Measurements from ENCODE around the gene NDUFS1. TPM values are rescaled to one million over a fixed set of nuclear protein-coding genes. Genes with fewer than 3 reads are reported as not detected.
"Not testable (repeated sequence)": the region's sequence is repeated elsewhere in the genome, so short reads cannot be mapped to it uniquely, and the experiment has no call there.

NDUFS1 gene
- total and polyA plus RNA-seq, 10 of the 15 experiments (the other 5 are each of a cell fraction or from before 2014, with no cell fraction given), result 62.6 to 108 (median 90.4) TPM

DNA sequence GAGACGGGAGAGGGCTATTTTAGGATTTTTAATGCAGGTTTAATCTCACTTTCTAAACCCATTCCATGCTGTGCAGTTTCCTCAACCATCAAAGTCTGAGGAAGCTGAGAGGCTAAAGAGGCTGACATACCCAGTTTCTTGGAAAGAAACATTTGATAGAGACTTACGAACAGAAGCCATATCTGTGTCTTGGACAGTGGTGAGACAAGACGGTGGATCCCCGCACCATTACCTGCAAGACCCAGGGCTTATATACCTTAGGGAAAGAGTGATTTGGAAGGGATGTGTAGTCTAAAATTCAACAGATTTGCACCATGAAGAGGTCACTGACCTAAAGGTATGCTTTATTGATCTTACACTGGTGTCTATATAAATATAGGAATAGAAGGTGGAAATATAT lies 13.9 kb upstream of the NDUFS1 start:
- no peak overlapping the region for H2AFZ ChIP-seq (ENCODE audit: control insufficient read depth, low read depth, low read length)
- WGBS (ENCODE audit: insufficient coverage, insufficient replicate concordance, low lambda C conversion rate, missing lambda C conversion rate), result 70% methylated on average over 3 of the region's 4 CpGs

DNA sequence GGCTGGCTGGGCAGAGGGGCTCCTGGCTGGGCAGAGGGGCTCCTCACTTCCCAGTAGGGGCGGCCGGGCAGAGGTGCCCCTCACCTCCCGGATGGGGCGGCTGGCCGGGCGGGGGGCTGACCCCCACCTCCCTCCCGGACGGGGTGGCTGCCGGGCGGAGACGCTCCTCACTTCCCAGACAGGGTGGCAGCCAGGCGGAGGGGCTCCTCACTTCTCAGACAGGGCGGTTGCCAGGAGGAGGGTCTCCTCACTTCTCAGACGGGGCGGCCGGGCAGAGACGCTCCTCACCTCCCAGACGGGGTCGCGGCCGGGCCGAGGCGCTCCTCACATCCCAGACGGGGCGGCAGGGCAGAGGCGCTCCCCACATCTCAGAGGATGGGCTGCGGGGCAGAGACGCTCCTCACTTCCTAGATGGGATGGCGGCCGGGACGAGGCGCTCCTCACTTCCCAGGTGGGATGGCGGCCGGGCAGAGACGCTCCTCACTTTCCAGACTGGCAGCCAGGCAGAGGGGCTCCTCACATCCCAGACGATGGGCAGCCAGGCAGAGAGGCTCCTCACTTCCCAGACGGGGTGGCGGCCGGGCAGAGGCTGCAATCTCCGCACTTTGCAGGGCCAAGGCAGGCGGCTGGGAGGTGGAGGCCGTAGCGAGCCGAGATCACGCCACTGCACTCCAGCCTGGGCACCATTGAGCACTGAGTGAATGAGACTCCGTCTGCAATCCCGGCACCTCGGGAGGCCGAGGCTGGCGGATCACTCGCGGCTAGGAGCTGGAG lies 12.6 kb upstream of the NDUFS1 start:
- H3K4me2 ChIP-seq (ENCODE audit: control insufficient read depth, insufficient read depth); RAD21 ChIA-PET (ENCODE audit: unreplicated experiment); POLR2A ChIA-PET; in situ Hi-C loops (cut with MboI); H4K20me1 ChIP-seq (ENCODE audit: control insufficient read depth, insufficient read depth); ATAC-seq; H3K9me3 ChIP-seq (replicated peaks; ENCODE audit: control insufficient read depth, insufficient read depth, low read length); H3K36me3 ChIP-seq (ENCODE audit: control insufficient read depth in 2 of 2, insufficient read depth in 2 of 2, low read length in 1 of 2); H3K27me3 ChIP-seq (replicated peaks in 1 of 2; ENCODE audit: control insufficient read depth in 2 of 2, insufficient read depth in 2 of 2, low read length in 1 of 2); CTCF ChIA-PET; FAIRE-seq; DNase-seq (ENCODE audit: low read depth, low spot score); intact Hi-C loops (cut with micrococcal nuclease; ENCODE audit: unreplicated experiment); H2AFZ ChIP-seq (ENCODE audit: control insufficient read depth, low read depth, low read length); H3K9ac ChIP-seq (ENCODE audit: control insufficient read depth, insufficient read depth, low read length); H3K27ac ChIP-seq (ENCODE audit: control insufficient read depth, insufficient read depth); SMC1A ChIA-PET (ENCODE audit: uncharacterized antibody, unreplicated experiment); BruUV-seq (replicated peaks); H3K4me3 ChIP-seq; H3K79me2 ChIP-seq (ENCODE audit: control insufficient read depth, insufficient read depth, low read length); H3K4me1 ChIP-seq (ENCODE audit: control insufficient read depth, insufficient read depth, low read length): not testable (repeated sequence)
- WGBS (ENCODE audit: insufficient coverage, insufficient replicate concordance, low lambda C conversion rate, missing lambda C conversion rate), result 96% methylated on average over 28 of the region's 52 CpGs

More for the DNA sequence above, 13.9 kb upstream of the NDUFS1 start:
- CTCF ChIA-PET, result no interaction called here
- Histone ChIP-seq H3K27me3 (replicated peaks in 1 of 2; ENCODE audit: control insufficient read depth in 2 of 2, insufficient read depth in 2 of 2, low read length in 1 of 2) (no peaks in the 10 kb centered on the region), H3K27ac (ENCODE audit: control insufficient read depth, insufficient read depth) (no peak overlapping the region), H3K4me1 (ENCODE audit: control insufficient read depth, insufficient read depth, low read length) (no peaks in the 10 kb centered on the region), H3K9ac (ENCODE audit: control insufficient read depth, insufficient read depth, low read length) (no peak overlapping the region), H3K36me3 (ENCODE audit: control insufficient read depth in 2 of 2, insufficient read depth in 2 of 2, low read length in 1 of 2) (no peaks in the 10 kb centered on the region), H3K4me2 (ENCODE audit: control insufficient read depth, insufficient read depth) (no peak overlapping the region), H3K9me3 (replicated peaks; ENCODE audit: control insufficient read depth, insufficient read depth, low read length) (no peaks in the 10 kb centered on the region), H3K4me3 (no peak overlapping the region), H4K20me1 (ENCODE audit: control insufficient read depth, insufficient read depth) (no peaks in the 10 kb centered on the region), H3K79me2 (ENCODE audit: control insufficient read depth, insufficient read depth, low read length) (no peaks in the 10 kb centered on the region)
- TF ChIP-seq PML (IDR thresholded peaks at IDR 0.05; ENCODE audit: low read length) (no peak), SPI1 (IDR thresholded peaks at IDR 0.05; ENCODE audit: borderline replicate concordance, insufficient read depth, low read depth, low read length) (no peak), EGR1 (IDR thresholded peaks at IDR 0.05; ENCODE audit: borderline replicate concordance in 1 of 2, low read depth in 2 of 2, low read length in 2 of 2) (no peak), HDGF (IDR thresholded peaks at IDR 0.05) (no peak), NFXL1 (IDR thresholded peaks at IDR 0.05; ENCODE audit: borderline replicate concordance) (no peak), MTA2 (IDR thresholded peaks at IDR 0.05; ENCODE audit: low read depth) (no peak), MTA3 (IDR thresholded peaks at IDR 0.05; ENCODE audit: borderline replicate concordance, low read length) (no peak), SREBF1 (IDR thresholded peaks at IDR 0.05; ENCODE audit: low read length) (no peak), ZSCAN29 (IDR thresholded peaks at IDR 0.05) (no peak), SMC3 (IDR thresholded peaks at IDR 0.05; ENCODE audit: borderline replicate concordance, low read length) (no peak), SREBF2 (IDR thresholded peaks at IDR 0.05; ENCODE audit: low read length) (no peak)
- TF ChIP-seq, protein P1, sequence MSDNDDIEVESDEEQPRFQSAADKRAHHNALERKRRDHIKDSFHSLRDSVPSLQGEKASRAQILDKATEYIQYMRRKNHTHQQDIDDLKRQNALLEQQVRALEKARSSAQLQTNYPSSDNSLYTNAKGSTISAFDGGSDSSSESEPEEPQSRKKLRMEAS (IDR thresholded peaks at IDR 0.05; ENCODE audit: low read depth, low read length), result no peak
- TF ChIP-seq, protein P2, sequence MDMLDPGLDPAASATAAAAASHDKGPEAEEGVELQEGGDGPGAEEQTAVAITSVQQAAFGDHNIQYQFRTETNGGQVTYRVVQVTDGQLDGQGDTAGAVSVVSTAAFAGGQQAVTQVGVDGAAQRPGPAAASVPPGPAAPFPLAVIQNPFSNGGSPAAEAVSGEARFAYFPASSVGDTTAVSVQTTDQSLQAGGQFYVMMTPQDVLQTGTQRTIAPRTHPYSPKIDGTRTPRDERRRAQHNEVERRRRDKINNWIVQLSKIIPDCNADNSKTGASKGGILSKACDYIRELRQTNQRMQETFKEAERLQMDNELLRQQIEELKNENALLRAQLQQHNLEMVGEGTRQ (IDR thresholded peaks at IDR 0.05; ENCODE audit: borderline replicate concordance, low read depth, low read length), result no peak
- TF ChIP-seq, protein P3, sequence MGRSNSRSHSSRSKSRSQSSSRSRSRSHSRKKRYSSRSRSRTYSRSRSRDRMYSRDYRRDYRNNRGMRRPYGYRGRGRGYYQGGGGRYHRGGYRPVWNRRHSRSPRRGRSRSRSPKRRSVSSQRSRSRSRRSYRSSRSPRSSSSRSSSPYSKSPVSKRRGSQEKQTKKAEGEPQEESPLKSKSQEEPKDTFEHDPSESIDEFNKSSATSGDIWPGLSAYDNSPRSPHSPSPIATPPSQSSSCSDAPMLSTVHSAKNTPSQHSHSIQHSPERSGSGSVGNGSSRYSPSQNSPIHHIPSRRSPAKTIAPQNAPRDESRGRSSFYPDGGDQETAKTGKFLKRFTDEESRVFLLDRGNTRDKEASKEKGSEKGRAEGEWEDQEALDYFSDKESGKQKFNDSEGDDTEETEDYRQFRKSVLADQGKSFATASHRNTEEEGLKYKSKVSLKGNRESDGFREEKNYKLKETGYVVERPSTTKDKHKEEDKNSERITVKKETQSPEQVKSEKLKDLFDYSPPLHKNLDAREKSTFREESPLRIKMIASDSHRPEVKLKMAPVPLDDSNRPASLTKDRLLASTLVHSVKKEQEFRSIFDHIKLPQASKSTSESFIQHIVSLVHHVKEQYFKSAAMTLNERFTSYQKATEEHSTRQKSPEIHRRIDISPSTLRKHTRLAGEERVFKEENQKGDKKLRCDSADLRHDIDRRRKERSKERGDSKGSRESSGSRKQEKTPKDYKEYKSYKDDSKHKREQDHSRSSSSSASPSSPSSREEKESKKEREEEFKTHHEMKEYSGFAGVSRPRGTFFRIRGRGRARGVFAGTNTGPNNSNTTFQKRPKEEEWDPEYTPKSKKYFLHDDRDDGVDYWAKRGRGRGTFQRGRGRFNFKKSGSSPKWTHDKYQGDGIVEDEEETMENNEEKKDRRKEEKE (IDR thresholded peaks at IDR 0.05), result no peak
- TF ChIP-seq, protein P4, sequence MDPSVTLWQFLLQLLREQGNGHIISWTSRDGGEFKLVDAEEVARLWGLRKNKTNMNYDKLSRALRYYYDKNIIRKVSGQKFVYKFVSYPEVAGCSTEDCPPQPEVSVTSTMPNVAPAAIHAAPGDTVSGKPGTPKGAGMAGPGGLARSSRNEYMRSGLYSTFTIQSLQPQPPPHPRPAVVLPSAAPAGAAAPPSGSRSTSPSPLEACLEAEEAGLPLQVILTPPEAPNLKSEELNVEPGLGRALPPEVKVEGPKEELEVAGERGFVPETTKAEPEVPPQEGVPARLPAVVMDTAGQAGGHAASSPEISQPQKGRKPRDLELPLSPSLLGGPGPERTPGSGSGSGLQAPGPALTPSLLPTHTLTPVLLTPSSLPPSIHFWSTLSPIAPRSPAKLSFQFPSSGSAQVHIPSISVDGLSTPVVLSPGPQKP (IDR thresholded peaks at IDR 0.05; ENCODE audit: low read depth, low read length), result no peak
- BruUV-seq (replicated peaks), result no TSS peak
- POLR2A ChIA-PET, result interaction anchor here (0.7 kb wide), 1 partner anchor 133 kb away, joined by 3 read pairs; no protein-coding TSS in a partner anchor
- SMC1A ChIA-PET (ENCODE audit: uncharacterized antibody, unreplicated experiment), result no interaction called here
- DNase-seq (ENCODE audit: low read depth, low spot score) (no peak), ATAC-seq (no peak), FAIRE-seq (no peak)
- in situ Hi-C loops (cut with MboI) (no loop called here), intact Hi-C loops (cut with micrococcal nuclease; ENCODE audit: unreplicated experiment) (no loop called here)
- RAD21 ChIA-PET (ENCODE audit: unreplicated experiment), result no interaction called here

Measured in GM12878 (cell line).